ENCODE results near the gene DNAI1.
A peak's percentile ranks its signal among the peaks of the same experiment; 100 is the strongest.

The DNAI1 gene

DNA sequence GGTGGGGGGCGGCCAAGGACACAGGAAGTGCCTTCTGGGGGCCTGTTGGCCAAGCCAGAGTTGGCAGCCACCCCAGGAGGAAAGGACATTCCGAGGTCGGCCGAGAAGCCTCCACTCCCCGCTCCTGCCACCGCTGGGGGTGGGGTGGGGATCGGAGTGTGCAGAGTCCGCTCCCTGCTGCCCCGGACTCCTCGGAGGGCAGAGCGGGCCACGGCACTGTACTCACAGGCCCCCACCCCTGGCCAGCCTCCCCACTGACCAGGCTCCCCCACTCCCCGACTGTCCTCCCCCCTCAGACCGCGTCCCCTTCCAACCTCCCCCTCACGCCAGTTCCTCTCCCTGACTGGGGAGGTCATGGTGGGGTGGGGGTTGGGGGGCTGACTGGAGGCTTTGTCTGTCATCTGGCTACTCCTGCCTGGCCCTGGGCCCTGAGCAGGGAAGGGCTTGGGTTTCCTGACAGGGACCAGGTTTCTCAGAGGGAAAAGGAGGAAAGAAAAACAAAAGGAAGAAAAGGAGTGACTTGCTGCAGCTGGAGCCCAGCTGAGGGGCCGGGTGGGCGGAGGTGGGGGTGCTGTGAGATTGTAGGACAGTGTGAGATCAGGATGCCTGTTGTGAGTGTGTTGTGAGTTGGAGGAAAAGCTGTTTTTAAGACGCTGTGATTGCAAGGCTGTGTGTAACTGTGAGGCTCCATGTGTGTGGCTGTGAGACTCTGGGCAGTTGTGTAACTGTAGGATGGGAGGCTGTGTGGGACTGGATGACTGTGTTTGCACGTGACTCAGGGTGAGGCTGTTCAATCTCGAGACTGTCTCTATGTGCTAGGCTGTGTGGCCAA is 101.2 kb downstream of the DNAI1 start:
- DNase-seq (ENCODE audit: low read depth), result peak; percentile 79

DNA sequence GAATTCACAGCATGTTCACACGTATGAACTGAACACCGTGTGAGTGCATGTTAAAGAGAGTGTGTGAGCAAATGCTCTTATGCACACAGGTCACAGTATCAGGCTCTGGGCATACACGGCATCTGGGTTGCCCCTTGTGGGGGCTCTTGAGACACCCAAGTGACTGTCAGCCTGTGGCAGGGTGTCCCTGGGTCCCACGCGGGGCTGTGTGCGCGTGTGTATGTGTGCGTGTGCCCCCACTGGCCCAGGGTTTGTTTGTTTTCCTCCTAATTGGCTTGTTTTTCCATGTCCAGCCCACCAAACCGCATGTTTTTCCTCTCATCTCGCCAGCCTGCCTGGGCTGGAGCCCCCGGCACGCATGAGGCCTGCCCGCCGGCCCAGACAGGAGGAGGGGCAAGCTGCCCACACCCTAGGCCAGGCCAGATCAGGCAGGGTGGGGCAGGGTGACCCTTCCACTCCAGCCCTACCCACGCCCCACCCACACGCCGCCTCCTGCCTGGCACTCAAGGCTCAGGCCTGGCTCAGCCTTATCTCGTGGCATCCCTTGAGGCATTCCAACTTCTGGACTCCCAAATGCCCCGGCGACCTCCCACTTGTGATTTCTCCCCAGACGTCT is 102.1 kb downstream of the DNAI1 start:
- no peak for DNase-seq (ENCODE audit: low read depth)

- no peak for DNase-seq (ENCODE audit: low read depth)
These were observed 103.6 kb downstream of the DNAI1 start for GRCh38 chr9:34562135-34562745.

DNA sequence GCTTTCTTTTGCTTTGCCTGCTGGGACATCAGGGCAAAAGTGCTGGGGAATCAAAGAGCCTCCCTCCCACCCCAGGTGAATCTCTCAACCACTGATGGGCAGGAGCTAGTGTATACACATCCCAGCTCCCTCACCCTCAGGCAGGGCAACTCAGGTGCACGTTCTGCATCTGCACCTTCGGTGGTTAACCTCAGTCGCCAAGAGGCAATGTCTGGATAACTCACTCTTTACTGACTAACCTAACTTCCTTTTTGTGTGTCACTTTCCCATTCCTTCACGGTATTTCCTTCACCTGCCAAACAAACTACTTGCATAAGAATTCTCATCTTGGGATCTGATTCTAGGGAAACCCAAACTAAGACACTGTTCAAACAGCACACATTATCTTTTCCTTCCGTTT is 104.7 kb downstream of the DNAI1 start:
- DNase-seq (ENCODE audit: low read depth), result no peak

- no peak for DNase-seq (ENCODE audit: low read depth)
These were observed 106.0 kb downstream of the DNAI1 start for GRCh38 chr9:34564617-34565016.

- no peak for DNase-seq (ENCODE audit: low read depth)
These were observed 107.3 kb downstream of the DNAI1 start for GRCh38 chr9:34565856-34566255.

DNA sequence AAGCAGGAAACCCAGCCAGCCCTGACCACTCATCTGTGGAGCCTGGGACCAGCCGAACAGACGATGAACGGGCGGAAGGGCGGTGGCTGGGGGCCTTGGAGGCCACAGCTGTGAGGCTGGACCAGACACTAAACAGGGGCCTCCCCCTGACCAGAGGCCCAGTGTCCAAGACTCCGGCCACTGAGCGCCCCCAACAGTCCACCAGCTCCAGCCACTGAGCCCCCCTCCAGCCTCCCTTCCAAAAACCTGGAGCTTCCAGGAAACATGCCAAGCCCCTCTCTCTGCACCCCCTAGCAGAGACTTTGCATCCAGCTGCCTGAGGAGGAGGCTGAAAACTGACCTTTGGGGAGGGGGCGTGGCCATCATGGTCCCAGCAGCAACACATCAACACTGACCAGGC is 107.7 kb downstream of the DNAI1 start:
- DNase-seq (ENCODE audit: low read depth), result no peak

DNA sequence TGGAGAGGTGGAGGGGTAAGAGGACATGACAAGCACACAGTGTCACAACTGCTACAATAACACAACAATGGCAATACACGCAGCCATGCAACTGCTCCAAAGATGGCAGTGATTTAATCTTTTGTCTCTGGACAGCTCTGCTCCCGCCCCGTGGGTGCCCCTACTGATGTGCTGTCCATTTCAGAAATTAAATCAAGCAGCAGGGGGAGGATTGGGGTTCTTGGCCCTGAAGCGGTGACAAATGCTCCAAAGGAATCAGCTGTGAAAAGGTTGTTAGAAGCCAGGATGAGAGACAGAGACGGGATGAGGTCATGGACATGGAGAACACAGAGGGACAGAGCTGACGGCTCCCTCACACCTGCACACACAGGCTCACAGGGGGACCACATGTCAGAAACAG is 108.4 kb downstream of the DNAI1 start:
- no peak for DNase-seq (ENCODE audit: low read depth)

GRCh38 chr9:34568133-34568532 is 109.5 kb downstream of the DNAI1 start:
- DNase-seq (ENCODE audit: low read depth), result no peak

DNA sequence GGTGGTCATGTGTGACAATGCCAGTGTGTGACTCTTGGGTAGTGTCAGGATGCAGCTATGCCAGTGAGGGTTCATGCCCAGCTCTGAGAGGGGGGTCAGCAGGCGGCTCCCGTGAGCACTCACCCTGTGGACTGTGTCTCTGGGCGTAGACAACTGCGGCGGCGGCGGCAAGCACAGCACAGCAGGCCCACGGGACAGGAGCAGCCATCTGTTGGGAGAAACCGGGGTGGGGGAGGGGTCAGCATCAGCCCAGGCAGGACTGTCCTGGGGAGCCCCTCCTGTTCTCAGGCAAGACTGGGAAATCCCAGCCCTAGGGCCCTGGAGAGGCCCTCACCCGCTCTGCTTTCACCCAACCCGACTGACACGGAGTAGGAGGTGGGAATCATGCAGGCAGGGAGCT is 110.2 kb downstream of the DNAI1 start:
- DNase-seq (ENCODE audit: low read depth), result no peak

GRCh38 chr9:34570376-34570775 is 111.8 kb downstream of the DNAI1 start:
- DNase-seq (ENCODE audit: low read depth), result no peak
